Pancreas (tissue), 10 donors: Measurements from ENCODE around the gene RTTN. TPM values are rescaled to one million over a fixed set of nuclear protein-coding genes. Genes with fewer than 3 reads are reported as not detected.

ENCODE experiments used
- ATAC-seq, 4 donors: fragments of 200-7000 bp; cut with Tn5 transposase; one replicate each; pipeline versions ENCODE4 v1.8.0 to v1.9.1; 2020; ENCODE audit warnings: mild to moderate bottlenecking in 4 of 4, moderate library complexity in 4 of 4
- DNase-seq, 6 donors: peaks; one replicate each; pipeline ENCODE4 v3.0.0-alpha.2; 2020
- FAIRE-seq: peaks from 2 replicates; lab custom pipeline; 2012; peaks lifted over from hg19 to GRCh38; lab: Jason Lieb, UNC
- H3K27ac ChIP-seq, 4 donors: fragments of 200-600 bp; sonication (generic); 1 replicate in 3 of 4; 2 replicates in 1 of 4; pipeline versions ENCODE4 v1.5.0 to v1.8.0; 2020
- H3K27me3 ChIP-seq, 4 donors: fragments of 200-600 bp; one replicate each; pipeline ENCODE4 v1.8.0; 2021
- H3K36me3 ChIP-seq, 3 donors: fragments of 200-600 bp; sonication (generic) in 1 of 3; one replicate each; pipeline versions ENCODE4 v1.5.0 to v1.8.0; 2020 to 2021
- H3K4me1 ChIP-seq, 3 donors: fragments of 200-600 bp; one replicate each; pipeline ENCODE4 v1.8.0; 2021
- H3K4me3 ChIP-seq, 4 donors: fragments of 200-600 bp; sonication (generic) in 2 of 4; one replicate each; pipeline versions ENCODE4 v1.5.0 to v1.8.0; 2020 to 2021
- H3K9me3 ChIP-seq, 4 donors: fragments of 200-600 bp; one replicate each; pipeline ENCODE4 v1.8.0; 2021
- WGBS, 2 donors: extraction: QIAGEN DNeasy Blood & Tissue Kit; methylation state at CpG; one replicate each; pipeline ENCODE4 v1.1.7; 2013; 5-methylcytosine and 5-hydroxymethylcytosine counted together
- intact Hi-C, 3 donors: fragments of 100-400 bp; cut with DNase I; formaldehyde crosslinking; loops; one replicate each; pipeline versions ENCODE4 v1.11.1 to v1.14.2; 2022
- polyA plus RNA-seq, 2 donors: library from polyadenylated mRNA; stranded (reverse); fragments of 200-250 nt; gene quantifications; one replicate each; pipeline ENCODE4 v1.2.3, GENCODE V29; 2013
- total RNA-seq, 6 donors: library from RNA; stranded (reverse); fragmentation: NEBNext Ultra II Directional in 4 of 6; extraction: Animal tissue kit (Norgen Biotek cat#: 25700) in 4 of 6; gene quantifications; one replicate each; pipeline versions ENCODE4 v1.2.1 to v1.2.4, GENCODE V29; 2021 to 2023
- TF ChIP-seq, protein P1 (sequence below), 4 donors: fragments of 200-600 bp; sonication (generic) in 3 of 4; IDR thresholded peaks; one replicate each; pipeline versions ENCODE4 v1.5.0 to v1.8.0; 2021; ENCODE audit warnings: antibody characterized with exemption in 4 of 4
- donor health status: healthy with polysubstance abuse.
- donor health status: DM: no; HTN: no; CAD: no; lungs with moderate emphysema.
- donor health status: DM: no; HTN: no; CAD: no.
- donor health status: control.
- donor health status: control.
- donor health status: Bipolar disorder and iron deficiency.
- donor health status: DM: yes; HTN: yes; CAD: no.
- donor health status: DM: no; HTN: no; CAD: no.
- donor health status: DM: no; HTN: no; CAD: no.
- donor health status: DM: yes; HTN: yes; CAD: no.

Gene RTTN
- total and polyA plus RNA-seq, 8 donors: 2.5 to 7.2 (median 4.5) TPM

DNA sequence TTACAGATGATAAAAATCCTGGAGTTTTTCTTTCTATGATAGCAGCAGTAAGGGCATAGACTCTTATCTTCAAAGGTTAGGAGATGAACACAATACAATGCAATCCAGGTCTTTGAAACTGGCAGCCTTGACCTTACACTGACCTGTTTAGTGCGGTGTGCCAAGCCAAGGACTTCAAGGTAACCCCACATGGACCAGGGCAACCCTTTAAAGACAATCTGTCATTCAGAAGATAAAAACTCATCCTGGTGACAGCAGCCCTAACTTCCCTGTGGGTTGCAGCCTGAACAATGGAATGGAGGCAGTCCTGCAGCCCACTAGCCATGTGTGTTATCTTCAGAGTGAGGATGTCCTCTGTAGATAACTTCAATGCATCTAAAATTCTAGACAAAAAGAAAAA lies 78.1 kb downstream of the RTTN start:
- no peak for DNase-seq
- H3K4me3 ChIP-seq: no peak overlapping the region
- peaks cover 0 to 4% (median 0%) of the 10 kb centered on the region in 3 donors for H3K36me3 ChIP-seq
- FAIRE-seq: no peak
- H3K27ac ChIP-seq: no peak overlapping the region
- H3K4me1 ChIP-seq: peaks cover 0 to 5% (median 0%) of the 10 kb centered on the region in 3 donors
- TF ChIP-seq, protein P1, sequence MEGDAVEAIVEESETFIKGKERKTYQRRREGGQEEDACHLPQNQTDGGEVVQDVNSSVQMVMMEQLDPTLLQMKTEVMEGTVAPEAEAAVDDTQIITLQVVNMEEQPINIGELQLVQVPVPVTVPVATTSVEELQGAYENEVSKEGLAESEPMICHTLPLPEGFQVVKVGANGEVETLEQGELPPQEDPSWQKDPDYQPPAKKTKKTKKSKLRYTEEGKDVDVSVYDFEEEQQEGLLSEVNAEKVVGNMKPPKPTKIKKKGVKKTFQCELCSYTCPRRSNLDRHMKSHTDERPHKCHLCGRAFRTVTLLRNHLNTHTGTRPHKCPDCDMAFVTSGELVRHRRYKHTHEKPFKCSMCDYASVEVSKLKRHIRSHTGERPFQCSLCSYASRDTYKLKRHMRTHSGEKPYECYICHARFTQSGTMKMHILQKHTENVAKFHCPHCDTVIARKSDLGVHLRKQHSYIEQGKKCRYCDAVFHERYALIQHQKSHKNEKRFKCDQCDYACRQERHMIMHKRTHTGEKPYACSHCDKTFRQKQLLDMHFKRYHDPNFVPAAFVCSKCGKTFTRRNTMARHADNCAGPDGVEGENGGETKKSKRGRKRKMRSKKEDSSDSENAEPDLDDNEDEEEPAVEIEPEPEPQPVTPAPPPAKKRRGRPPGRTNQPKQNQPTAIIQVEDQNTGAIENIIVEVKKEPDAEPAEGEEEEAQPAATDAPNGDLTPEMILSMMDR (IDR thresholded peaks at IDR 0.05): no peak
- intact Hi-C loops: no loop called here
- 74 to 75% methylated on average over 1 of the region's 1 CpG for WGBS, 2 donors
- no peaks in the 10 kb centered on the region for H3K27me3 ChIP-seq
- H3K9me3 ChIP-seq: no peaks in the 10 kb centered on the region
- ATAC-seq: no peak

GRCh38 chr18:70126832-70127231 lies 78.7 kb downstream of the RTTN start:
- Histone ChIP-seq H3K9me3 (no peaks in the 10 kb centered on the region), H3K36me3 (peaks cover 0 to 4% (median 0%) of the 10 kb centered on the region in 3 donors), H3K27ac (no peak overlapping the region), H3K4me3 (no peak overlapping the region), H3K27me3 (no peaks in the 10 kb centered on the region), H3K4me1 (peaks cover 0 to 5% (median 0%) of the 10 kb centered on the region in 3 donors)
- ATAC-seq (no peak), DNase-seq (no peak), FAIRE-seq (no peak)
- intact Hi-C loops: no loop called here
- TF ChIP-seq, protein P1 (IDR thresholded peaks at IDR 0.05): no peak
- WGBS, 2 donors: 92 to 97% methylated on average over 1 of the region's 1 CpG

GRCh38 chr18:70124139-70124538 lies 81.3 kb downstream of the RTTN start:
- no peak for FAIRE-seq
- no peak for DNase-seq
- Histone ChIP-seq H3K9me3 (no peaks in the 10 kb centered on the region), H3K27me3 (no peaks in the 10 kb centered on the region), H3K4me3 (no peak overlapping the region), H3K27ac (no peak overlapping the region), H3K4me1 (peaks cover 0 to 5% (median 0%) of the 10 kb centered on the region in 3 donors), H3K36me3 (peaks cover 0 to 4% (median 0%) of the 10 kb centered on the region in 3 donors)
- 95 to 98% methylated on average over 4 of the region's 4 CpGs for WGBS, 2 donors
- intact Hi-C loops: no loop called here
- no peak for ATAC-seq
- TF ChIP-seq, protein P1 (IDR thresholded peaks at IDR 0.05): no peak

GRCh38 chr18:70121842-70122241 lies 83.6 kb downstream of the RTTN start:
- H3K9me3 ChIP-seq: no peaks in the 10 kb centered on the region
- H3K27me3 ChIP-seq: no peaks in the 10 kb centered on the region
- intact Hi-C loops: no loop called here
- DNase-seq: no peak
- no peak overlapping the region for H3K4me3 ChIP-seq
- peaks cover 0 to 4% (median 0%) of the 10 kb centered on the region in 3 donors for H3K36me3 ChIP-seq
- 91% methylated on average over 3 of the region's 3 CpGs for WGBS, 2 donors
- FAIRE-seq: no peak
- no peaks in the 10 kb centered on the region for H3K4me1 ChIP-seq
- H3K27ac ChIP-seq: no peak overlapping the region
- ATAC-seq: no peak
- TF ChIP-seq, protein P1 (IDR thresholded peaks at IDR 0.05): no peak

DNA sequence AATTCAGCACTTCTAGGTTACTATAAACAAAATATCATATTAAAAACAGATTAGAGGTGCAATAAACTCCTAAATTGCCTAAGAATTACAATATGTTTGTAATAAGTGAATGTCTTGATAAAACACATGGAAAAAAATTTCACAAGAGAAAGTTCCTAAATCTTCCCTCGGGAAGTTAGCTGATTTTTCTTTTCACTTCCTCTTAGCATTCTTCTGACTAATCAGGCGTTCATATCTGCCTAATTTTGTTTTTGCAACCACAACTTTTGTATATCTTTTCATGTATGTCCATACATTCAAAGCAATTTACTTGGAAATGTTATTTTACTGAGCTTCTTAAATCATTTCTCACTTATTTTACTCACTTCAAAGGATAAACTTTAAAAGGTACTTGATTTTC lies 88.5 kb downstream of the RTTN start:
- H3K4me3 ChIP-seq: no peak overlapping the region
- H3K9me3 ChIP-seq: no peaks in the 10 kb centered on the region
- no peak for FAIRE-seq
- H3K4me1 ChIP-seq: no peaks in the 10 kb centered on the region
- no peaks in the 10 kb centered on the region for H3K27me3 ChIP-seq
- WGBS, 2 donors: 79 to 84% methylated on average over 2 of the region's 2 CpGs
- TF ChIP-seq, protein P1 (IDR thresholded peaks at IDR 0.05): no peak
- no peak for DNase-seq
- H3K36me3 ChIP-seq: no peaks in the 10 kb centered on the region
- intact Hi-C loops: no loop called here
- ATAC-seq: no peak
- no peak overlapping the region for H3K27ac ChIP-seq
